GM12801 (cell line): Measurements from ENCODE around the gene ADAP1.

ENCODE experiments used
- CTCF ChIP-seq: IDR thresholded peaks from one replicate; pipeline ENCODE4 v1.5.1; 2011; ENCODE audit warnings: control low read depth; ENCODE audit not compliant: insufficient read length; ENCODE audit errors: extremely low read depth

ADAP1 gene

GRCh38 chr7:889391-889790 lies 65.1 kb downstream of the ADAP1 start:
- TF ChIP-seq CTCF, result no peak

DNA sequence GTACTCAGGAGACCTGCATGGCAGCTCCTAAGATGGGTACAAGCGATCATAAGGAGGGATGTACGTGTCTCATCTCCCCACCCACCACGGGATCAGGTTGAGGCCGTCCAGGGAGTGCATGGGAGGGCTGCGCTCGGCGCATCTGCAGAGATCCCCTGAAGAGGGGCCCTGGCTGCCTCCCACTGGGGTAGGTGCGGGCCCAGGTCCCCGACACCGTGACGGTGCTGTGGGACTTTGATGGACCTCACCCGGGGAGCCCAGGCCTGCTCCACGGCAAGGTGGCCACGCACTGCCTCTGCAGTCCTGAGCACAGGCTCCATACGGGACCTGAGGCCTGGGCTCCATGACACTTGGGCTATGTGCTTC lies 65.5 kb downstream of the ADAP1 start:
- no peak for TF ChIP-seq CTCF

DNA sequence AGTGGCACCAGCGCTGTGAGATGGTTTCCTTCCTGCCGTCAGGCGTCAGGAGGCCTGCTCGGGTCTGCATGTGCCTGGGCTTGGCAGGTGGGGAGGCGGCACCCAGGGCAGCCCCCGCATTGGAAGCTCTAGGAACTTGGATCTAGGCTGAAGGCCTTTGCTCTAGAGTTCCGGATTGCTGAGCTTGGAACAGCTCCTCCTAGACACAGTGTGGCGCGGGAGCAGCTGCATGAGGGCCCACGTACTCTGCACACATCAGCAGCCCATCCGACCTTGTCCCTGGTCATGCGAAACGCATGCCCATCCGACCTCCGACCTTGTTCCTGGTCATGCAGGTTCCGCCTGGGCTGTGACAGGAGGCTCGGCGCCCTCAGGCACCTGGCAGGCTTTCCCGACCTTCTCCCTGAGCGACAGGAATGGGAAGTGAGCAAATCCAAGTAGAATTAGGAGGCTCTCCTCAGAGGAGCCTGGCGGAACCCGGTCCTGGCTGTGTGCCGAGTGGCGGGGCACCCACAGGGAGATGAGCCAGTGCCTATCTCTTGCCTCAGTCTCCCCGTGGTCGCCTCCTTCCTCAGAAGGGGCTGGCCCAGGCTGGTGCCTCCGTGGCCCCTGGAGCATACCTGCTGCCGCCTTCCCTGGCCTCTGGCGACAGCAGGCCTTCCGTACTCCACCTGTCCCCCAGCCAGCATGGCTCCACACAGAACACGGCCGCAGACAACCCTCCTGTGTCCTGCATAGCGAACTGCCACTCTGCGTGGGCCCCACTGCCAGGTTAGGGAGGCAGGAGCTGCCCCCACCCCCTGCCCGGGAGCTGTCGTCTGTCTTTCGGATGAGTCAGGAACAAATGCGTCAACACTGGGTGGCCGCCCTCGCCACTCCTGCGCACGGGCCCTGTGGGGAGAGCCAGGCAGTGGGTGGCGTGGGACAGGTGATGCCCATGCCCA lies 66.1 kb downstream of the ADAP1 start:
- TF ChIP-seq CTCF, result no peak

DNA sequence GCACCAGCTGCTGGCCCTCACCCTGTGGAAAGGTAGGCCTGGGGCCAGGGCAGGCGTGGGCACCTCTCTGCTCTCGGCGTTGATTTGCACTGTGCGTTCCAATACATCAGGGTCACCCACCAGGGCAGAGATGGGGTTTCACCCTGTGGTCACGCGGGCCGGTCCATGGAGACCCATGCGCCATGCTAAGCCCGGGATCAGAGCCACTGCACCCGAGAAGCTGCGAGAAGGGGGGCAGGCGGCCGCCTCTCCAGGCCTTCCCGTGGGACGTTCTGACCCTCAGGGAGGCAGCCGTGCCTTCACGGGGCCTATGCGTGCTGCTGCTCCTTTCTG lies 67.0 kb downstream of the ADAP1 start:
- TF ChIP-seq CTCF, result no peak

DNA sequence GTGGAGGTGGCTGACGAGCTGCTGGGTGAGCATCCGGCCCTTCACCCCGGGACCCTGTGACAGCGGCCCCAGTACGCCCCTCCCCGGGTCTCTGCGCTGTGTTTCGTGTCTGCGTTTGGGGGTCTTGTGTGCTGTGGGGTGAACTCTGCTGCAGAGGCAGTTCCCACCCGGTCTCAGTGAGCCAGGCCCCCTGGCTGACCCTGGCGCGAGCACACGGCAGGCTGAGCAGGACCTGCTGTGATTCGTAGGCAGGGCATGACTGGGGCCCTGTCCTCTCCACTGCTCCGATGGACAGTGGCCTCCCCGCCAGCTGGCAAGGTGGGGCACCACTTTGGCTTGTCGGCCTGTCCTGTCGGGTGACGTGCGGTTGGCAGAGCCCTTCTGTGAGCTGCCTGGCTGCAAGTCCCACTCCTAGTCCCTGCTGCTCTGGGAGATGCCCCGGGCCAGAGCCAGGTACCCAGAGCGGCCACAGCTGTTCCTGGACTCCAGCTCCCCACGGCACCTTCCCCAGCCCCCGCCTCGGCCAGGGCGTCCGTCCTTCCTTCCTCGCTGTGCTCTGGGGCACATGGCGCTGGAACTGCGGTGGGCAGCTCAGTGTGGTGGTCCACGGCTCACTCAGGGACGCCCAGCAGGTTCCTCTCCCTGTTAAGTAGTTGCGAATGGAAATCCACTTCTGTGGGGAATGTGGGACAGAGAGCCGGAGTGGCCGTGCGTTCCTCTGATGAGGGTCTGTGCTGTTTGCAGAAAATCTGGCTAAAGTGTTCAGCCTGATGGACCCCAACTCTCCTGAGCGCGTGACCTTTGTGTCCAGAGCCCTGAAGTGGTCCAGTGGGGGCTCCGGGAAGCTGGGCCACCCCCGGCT lies 67.6 kb downstream of the ADAP1 start:
- TF ChIP-seq CTCF, result no peak

DNA sequence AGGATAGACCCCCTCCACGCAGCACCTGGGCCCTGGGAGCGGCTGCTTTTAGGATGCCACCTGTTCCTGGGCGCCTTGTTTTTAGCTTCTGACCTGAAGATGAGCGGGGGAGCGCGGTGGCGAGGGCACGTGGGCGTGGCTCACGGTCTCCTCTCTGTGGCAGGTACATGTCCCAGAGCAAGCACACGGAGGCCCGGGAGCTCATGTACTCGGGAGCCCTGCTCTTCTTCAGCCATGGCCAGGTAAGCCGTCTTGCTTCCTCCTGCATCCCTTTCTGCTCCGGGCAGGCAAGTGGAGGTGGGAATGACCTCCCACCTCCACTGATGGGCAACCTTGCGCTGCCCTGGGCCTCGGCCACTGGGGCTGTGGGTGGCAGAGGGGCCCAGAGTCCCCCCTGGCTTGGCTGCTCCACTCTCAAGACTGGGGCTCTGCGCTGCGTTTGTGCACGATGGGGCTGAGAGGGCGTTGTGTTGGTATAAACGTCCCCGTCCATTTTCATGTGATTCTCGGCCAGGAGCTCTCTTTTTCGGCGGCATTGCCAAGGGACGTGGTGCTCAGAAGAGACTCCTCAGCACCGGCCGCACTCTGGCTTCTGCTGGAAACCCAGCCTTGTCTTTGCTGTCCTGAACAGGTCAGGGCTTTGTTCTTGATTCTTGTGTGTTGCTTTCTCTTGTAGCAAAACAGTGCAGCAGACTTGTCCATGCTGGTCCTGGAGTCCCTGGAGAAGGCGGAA lies 68.4 kb downstream of the ADAP1 start:
- no peak for TF ChIP-seq CTCF
